Measurements from ENCODE around the gene PADI2. TPM values are rescaled to one million over a fixed set of nuclear protein-coding genes. Genes with fewer than 3 reads are reported as not detected.

PADI2 gene
- total and polyA plus RNA-seq, 9 of the 15 experiments (the other 6 are each of a cell fraction or from before 2014, with no cell fraction given) = 0.01 to 0.11 (median 0.01) TPM; not detected in 5

GRCh38 chr1:17075470-17076255, 43.6 kb downstream of the PADI2 start:
- no peaks in the 10 kb centered on the region for H3K9me1 ChIP-seq (ENCODE audit: control insufficient read depth, insufficient read depth, low read length)
- in situ Hi-C loops (cut with MboI) = no loop called here
- no TSS peak for BruUV-seq (replicated peaks)
- no peaks in the 10 kb centered on the region for H3K36me3 ChIP-seq (ENCODE audit: control insufficient read depth, insufficient read depth, low read length)
- peak; percentile 91 for FAIRE-seq
- H3K27ac ChIP-seq (ENCODE audit: extremely low read depth, low read depth, low read length) = no peak overlapping the region
- POLR2A ChIA-PET = interaction anchor here (0.6 to 1.2 kb wide), 3 partner anchors 9 to 714 kb away, joined by 3 to 6 read pairs (median 4); no protein-coding TSS in a partner anchor
- H3K4me2 ChIP-seq (ENCODE audit: insufficient read depth, low read length) = no peak overlapping the region
- H3K4me1 ChIP-seq (replicated peaks in 1 of 2; ENCODE audit: control insufficient read depth in 2 of 2, insufficient read depth in 2 of 2, low read length in 2 of 2) = peaks cover 0 to 3% of the 10 kb centered on the region in 2 experiments; a peak in 1 of 5 replicates
- peak; percentile 57 to 82 (median 70) for DNase-seq (ENCODE audit: extremely low read depth in 1 of 4, low spot score in 3 of 4)
- no peak overlapping the region for H3K9ac ChIP-seq (ENCODE audit: insufficient read depth in 1 of 2, low read depth in 2 of 2, low read length in 2 of 2)
- intact Hi-C loops (cut with micrococcal nuclease) = no loop called here
- no peaks in the 10 kb centered on the region for H4K20me1 ChIP-seq (replicated peaks; ENCODE audit: control insufficient read depth, insufficient read depth, low read length)
- no peak overlapping the region for H3K4me3 ChIP-seq
- H3K27me3 ChIP-seq (ENCODE audit: control insufficient read depth in 2 of 2, insufficient read depth in 2 of 2, low read length in 2 of 2) = peaks cover 47 to 62% of the 10 kb centered on the region in 2 experiments
- H3K79me2 ChIP-seq (ENCODE audit: control insufficient read depth, insufficient read depth, low read length) = no peaks in the 10 kb centered on the region
- WGBS (ENCODE audit: insufficient coverage, low coverage, missing lambda C conversion rate) = 9% methylated on average over 15 of the region's 17 CpGs
- CTCF ChIA-PET (ENCODE audit: low intra/inter-chr PET ratio) = interaction anchor here (0.6 kb wide), 1 partner anchor 25 kb away, joined by 4 read pairs; no protein-coding TSS in a partner anchor
- ATAC-seq = peak; percentile 87
- no peaks in the 10 kb centered on the region for H3K9me3 ChIP-seq (replicated peaks; ENCODE audit: control insufficient read depth, insufficient read depth, low read depth, low read length)
- H2AFZ ChIP-seq (ENCODE audit: low read depth, low read length) = no peak overlapping the region
- peak in 1 of 2 experiments; percentile 82; a peak in 2 of 4 replicates for TF ChIP-seq RCOR1 (IDR thresholded peaks at IDR 0.05; ENCODE audit: borderline replicate concordance in 1 of 2, low read depth in 2 of 2, low read length in 2 of 2)
- TF ChIP-seq RAD21 (CRISPR knock-in tag; conservative IDR thresholded peaks at IDR 0.05 in 1 of 2, IDR thresholded peaks at IDR 0.05 in 1 of 2) = peak in 1 of 2 experiments; percentile 40; a peak in 2 of 4 replicates
- peak; percentile 91 for TF ChIP-seq RBM25 (IDR thresholded peaks at IDR 0.05; ENCODE audit: low read depth, low read length, severe bottlenecking)
- 0 out of 2 replicates have a peak, but pooled peaks have one; percentile 32 for TF ChIP-seq CC2D1A (IDR thresholded peaks at IDR 0.05)
- 0 out of 2 replicates have a peak, but pooled peaks have one; percentile 37 for TF ChIP-seq RAD51 (IDR thresholded peaks at IDR 0.05; ENCODE audit: borderline replicate concordance, low read depth)
- TF ChIP-seq BCOR (IDR thresholded peaks at IDR 0.05) = peak; percentile 70; the same call in 1 of the 2 replicates
- no peak for TF ChIP-seq RHOXF2B (CRISPR knock-in tag; conservative IDR thresholded peaks at IDR 0.05)
- TF ChIP-seq, protein P1, sequence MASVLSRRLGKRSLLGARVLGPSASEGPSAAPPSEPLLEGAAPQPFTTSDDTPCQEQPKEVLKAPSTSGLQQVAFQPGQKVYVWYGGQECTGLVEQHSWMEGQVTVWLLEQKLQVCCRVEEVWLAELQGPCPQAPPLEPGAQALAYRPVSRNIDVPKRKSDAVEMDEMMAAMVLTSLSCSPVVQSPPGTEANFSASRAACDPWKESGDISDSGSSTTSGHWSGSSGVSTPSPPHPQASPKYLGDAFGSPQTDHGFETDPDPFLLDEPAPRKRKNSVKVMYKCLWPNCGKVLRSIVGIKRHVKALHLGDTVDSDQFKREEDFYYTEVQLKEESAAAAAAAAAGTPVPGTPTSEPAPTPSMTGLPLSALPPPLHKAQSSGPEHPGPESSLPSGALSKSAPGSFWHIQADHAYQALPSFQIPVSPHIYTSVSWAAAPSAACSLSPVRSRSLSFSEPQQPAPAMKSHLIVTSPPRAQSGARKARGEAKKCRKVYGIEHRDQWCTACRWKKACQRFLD (CRISPR knock-in tag; IDR thresholded peaks at IDR 0.05) = 0 out of 2 replicates have a peak, but pooled peaks have one; percentile 49
- TF ChIP-seq SPI1 (IDR thresholded peaks at IDR 0.05; ENCODE audit: borderline replicate concordance, low read depth, low read length) = peak; percentile 27; the same call in 1 of the 2 replicates
- no peak for TF ChIP-seq MCM2 (IDR thresholded peaks at IDR 0.05; ENCODE audit: low read depth)
- no peak for TF ChIP-seq ZFP36 (IDR thresholded peaks at IDR 0.05; ENCODE audit: low read depth, low read length, partially characterized antibody)
- TF ChIP-seq SMARCA5 (IDR thresholded peaks at IDR 0.05) = peak; percentile 63; the same call in 1 of the 2 replicates
- peak; percentile 59; the same call in 1 of the 2 replicates for TF ChIP-seq CBX1 (IDR thresholded peaks at IDR 0.05; ENCODE audit: low read depth)
- TF ChIP-seq KDM1A (IDR thresholded peaks at IDR 0.05) = peak in 1 of 2 experiments; percentile 57; a peak in 1 of 4 replicates
